ENCODE measurements around the gene WDR55.
"Not testable (repeated sequence)": the region's sequence is repeated elsewhere in the genome, so short reads cannot be mapped to it uniquely, and the experiment has no call there.

WDR55 gene

GRCh38 chr5:140658870-140659269 is 5.8 kb upstream of the WDR55 start:
- DNase-seq = no peak

DNA sequence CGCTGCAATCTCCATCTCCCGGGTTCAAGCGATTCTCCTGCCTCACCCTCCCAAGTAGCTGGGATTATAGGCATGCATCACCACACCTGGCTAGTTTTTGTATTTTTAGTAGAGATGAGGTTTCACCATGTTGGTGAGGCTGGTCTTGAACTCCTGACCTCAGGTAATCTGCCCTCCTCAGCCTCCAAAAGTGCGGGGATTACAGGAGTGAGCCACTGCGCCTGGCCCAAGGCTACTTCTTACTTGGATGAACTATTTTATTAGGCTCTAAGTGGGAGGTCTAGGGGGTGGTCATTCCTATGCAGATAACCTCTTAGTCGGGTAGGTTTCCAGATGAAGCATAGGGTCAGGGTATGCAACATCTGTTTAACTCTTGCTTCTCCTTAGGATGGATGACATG is 4.3 kb upstream of the WDR55 start:
- DNase-seq = not testable (repeated sequence)

DNA sequence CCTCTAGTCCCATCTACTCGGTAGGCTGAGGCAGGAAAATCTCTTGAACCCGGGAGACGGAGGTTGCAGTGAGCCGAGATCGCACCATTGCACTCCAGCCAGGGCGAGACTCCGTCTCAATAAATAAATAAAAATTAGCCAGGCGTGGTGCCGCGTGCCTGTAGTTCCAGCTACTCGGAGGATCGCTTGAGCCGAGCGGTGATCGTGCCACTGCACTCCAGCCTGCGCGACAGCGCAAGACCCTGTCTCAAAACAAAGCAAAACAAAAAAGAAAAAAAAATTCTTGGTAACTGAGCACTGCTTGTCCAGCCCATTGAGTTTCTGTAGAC is 710 bp upstream of the WDR55 start:
- DNase-seq = no peak

GRCh38 chr5:140671035-140671434 is 6.3 kb downstream of the WDR55 start:
- not testable (repeated sequence) for DNase-seq

- no peak for DNase-seq
These were observed 6.9 kb downstream of the WDR55 start for GRCh38 chr5:140671472-140672125.

DNA sequence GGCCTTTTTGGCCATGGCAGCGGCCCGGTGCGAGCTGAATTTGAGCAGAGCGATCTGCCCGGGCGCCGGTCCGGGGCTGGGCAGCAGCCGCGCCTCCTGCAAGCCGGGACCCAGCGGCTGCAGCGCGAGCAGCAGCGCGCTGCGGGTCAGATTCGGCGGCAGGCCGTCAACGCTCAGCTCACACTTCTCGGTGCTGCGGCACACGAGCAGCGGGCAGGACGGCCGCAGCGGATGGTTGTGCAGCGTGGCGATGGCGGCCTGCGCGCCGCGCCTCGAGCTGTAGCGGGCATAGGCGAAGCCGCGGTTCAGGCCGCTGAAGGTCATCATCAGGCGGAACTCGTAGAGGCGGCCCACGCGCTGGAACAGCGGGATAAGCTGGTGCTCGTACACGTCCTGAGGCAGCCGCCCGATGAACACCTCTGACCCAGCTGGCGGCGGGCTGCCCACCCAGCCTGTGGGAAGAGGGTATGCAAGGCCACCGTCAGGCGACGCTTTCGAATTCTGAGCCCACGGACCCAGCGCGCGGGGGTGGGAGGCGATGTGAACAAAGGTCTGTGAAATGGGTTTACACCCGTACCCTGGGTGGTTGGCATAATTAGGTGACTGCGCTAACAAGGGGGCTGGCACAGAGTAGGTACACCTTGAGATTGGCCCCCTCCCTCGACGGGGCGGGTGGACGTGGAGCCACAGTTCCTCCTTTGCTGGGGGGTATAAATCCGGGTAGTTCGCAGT is 7.9 kb downstream of the WDR55 start:
- no peak for DNase-seq

GRCh38 chr5:140673187-140673976 is 8.7 kb downstream of the WDR55 start, which contains the start of gene DND1:
DND1 (minus strand) TSS chr5:140673576; CDS start chr5:140673542, 34 bp downstream.
- no peak for DNase-seq

DNA sequence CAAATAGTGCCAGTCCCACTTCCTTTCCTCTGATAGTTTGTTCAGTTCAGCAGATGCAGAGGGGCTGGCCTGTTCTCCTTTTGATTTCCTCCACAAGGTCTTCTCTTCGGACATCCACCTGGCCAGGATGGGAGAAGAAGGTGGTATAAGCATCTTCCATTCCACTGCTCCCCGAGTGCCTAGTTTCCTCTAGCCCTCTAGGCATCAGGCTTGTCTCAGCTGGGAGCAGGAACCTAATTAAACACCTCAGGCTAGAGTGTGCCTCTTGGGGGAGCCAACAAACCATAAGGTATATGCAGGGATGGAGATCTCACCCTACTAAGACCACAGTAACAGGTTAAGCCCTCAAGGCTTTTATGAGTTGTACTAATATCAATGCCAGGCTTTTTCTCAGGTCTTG is 9.5 kb downstream of the WDR55 start:
- no peak for DNase-seq

- DNase-seq = no peak
These were observed 9.9 kb downstream of the WDR55 start for GRCh38 chr5:140674629-140675028.

GRCh38 chr5:140677947-140678346 is 13.2 kb downstream of the WDR55 start:
- no peak for DNase-seq

DNA sequence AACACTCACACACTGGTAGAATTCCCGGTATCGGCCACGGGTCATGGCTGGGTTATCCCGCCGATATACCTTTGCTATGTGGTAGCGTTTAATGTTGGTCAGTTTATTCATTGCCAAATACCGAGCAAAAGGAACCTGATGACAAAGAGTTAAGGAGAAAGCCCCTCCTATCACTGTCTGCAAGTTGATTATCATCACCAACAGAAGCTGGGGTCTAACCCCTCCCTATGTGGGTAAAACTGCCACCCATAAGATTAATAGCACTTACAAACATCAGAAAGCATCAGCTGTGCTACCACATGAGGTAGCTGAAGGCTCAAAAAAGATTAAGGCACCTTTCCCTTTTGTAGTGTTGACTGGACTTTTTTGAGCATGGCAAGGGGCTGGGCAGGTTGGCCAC is 14.3 kb downstream of the WDR55 start:
- no peak for DNase-seq

DNA sequence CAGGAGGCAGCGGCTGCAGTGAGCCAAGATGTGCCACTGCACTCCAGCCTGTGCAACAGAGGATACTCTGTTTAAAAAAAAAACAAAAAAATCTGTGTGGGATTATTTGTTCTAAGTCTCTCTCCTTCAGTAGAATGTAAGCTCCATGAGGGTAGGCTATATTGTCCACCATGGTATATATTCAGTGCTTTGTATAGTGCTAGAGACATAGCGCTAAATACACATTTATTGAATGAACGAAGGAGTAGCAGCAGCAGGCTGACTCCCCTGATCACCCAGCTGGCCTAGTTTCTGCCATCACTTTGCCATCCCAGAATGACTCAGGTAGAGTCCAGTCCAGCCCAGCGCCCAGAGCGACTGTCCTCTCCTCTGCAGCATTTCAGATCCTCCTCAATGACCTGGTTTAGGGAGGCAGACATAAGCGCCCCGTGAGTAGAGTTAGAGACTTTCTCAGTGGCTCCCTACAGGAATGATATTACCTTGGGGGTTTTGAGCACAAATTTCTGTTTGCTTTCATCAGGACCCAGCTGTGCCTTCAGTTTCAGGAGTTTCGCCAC is 25.8 kb downstream of the WDR55 start:
- DNase-seq = no peak

- peak; percentile 89 for DNase-seq
These were observed 26.5 kb downstream of the WDR55 start, which contains the start of the genes HARS1 and HARS2 for GRCh38 chr5:140690941-140691924. HARS1 (minus strand) TSS chr5:140691370; CDS start chr5:140691304, 66 bp downstream. HARS2 (plus strand) TSS chr5:140691455; CDS start chr5:140691649, 194 bp downstream.

GRCh38 chr5:140694276-140694675 is 29.6 kb downstream of the WDR55 start:
- DNase-seq = no peak

- DNase-seq = no peak
These were observed 32.3 kb downstream of the WDR55 start for GRCh38 chr5:140696891-140697492.

DNA sequence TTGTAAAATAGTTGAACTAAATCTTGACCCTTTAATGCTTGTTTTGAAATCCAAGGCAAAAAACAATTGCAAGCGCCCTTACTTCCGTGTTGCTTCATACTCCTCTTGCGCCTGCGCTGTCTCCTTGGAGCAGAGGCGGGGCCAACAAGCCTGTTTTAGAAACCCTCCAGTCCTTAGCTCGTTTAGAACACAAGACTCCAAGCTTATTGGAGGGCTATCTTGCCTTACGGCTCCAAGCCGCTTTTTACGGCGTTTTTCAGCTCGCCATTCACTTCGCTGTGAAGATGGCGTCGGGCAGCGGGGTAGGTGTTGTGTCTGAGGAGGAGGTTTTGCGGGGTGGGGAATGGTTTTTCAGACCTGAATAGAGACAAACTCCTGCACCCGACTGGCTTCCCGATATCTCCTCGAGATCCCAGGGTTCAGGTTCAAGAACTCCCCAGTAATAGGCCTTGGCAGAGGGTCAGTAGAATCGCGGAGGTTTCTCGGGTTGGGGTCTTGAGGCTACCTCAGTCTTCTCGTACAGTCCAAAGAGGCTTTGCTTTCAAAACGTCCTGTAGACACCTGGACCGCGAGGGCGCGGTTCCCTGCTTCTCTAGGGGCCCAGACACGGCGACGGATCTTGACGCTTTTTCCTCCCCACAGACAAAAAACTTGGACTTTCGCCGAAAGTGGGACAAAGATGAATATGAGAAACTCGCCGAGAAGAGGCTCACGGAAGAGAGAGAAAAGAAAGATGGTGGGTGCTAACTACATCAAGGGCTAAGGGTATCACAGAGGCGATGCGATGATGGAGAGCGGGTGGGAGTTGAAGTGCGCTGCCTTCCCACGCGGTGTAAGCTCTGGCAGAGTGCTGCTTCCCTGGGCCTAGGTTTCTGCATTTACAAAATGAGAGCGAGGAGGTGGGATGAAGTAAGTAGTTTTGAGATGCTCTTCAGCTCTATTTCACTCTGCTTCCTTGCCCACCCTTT is 35.8 kb downstream of the WDR55 start, which contains the start of gene ZMAT2:
Gene ZMAT2 (plus strand): TSS at position 271 of the 968 bp plus-strand sequence. CDS start 14 bp downstream, at position 285.
- peak; percentile 91 for DNase-seq

- DNase-seq = no peak
These were observed 43.1 kb downstream of the WDR55 start for GRCh38 chr5:140707812-140708211.

GRCh38 chr5:140708787-140709186 is 44.1 kb downstream of the WDR55 start:
- DNase-seq = not testable (repeated sequence)

- peak; percentile 15 for DNase-seq
These were observed 46.3 kb downstream of the WDR55 start for GRCh38 chr5:140710899-140711552.

GRCh38 chr5:140711794-140712193 is 47.1 kb downstream of the WDR55 start:
- DNase-seq = no peak

All from NCI-H446 treated with DMSO at 0.1 percent for 48 hours (cell line).